ENCODE data around the gene SLC66A2.

GRCh38 chr18:79987566-79987965 is 36.1 kb upstream of the SLC66A2 start:
- TF ChIP-seq, protein P1, sequence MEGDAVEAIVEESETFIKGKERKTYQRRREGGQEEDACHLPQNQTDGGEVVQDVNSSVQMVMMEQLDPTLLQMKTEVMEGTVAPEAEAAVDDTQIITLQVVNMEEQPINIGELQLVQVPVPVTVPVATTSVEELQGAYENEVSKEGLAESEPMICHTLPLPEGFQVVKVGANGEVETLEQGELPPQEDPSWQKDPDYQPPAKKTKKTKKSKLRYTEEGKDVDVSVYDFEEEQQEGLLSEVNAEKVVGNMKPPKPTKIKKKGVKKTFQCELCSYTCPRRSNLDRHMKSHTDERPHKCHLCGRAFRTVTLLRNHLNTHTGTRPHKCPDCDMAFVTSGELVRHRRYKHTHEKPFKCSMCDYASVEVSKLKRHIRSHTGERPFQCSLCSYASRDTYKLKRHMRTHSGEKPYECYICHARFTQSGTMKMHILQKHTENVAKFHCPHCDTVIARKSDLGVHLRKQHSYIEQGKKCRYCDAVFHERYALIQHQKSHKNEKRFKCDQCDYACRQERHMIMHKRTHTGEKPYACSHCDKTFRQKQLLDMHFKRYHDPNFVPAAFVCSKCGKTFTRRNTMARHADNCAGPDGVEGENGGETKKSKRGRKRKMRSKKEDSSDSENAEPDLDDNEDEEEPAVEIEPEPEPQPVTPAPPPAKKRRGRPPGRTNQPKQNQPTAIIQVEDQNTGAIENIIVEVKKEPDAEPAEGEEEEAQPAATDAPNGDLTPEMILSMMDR (IDR thresholded peaks at IDR 0.05), result no peak
- no peak for TF ChIP-seq POLR2A (IDR thresholded peaks at IDR 0.05)
